DMS 273 treated with DMSO at 0.1 percent for 48 hours (cell line): ENCODE results near the gene JCAD.

Experiments
- DNase-seq: peaks from one replicate; lab custom pipeline; 2025; lab: John Stamatoyannopoulos, UW

JCAD gene

DNA sequence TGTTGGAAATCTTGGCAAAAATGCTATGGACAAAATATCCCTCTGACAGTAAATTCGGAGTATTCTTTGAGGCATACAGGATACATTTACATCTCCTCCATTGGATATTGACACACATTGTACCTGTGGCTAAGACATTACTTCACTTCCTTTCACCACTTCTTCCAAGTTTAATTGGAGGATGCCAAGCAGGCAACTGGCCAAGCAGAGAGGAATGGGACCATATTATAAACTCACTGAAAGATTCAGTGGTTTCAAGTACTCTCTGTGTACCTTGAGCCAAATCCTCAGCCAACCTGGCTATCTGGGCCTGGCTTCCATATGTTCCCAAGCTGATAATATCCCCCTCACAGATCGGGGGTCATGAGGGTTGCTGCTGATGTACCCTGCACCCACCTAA lies 14.7 kb upstream of the JCAD start:
- DNase-seq = no peak

DNA sequence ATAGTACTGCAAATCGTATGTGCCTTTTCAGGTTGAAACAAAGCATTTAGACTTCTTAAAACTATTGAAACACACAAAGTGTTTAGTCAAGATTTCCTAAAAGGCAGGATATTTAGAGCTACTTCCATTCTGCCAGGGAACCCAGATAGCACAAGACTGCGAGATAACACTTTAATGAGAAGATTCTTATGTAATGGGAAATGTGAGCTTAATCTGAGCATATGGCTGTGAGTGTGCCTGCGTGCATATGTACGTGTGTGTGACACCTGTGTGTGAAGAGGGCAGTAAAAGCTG lies 14.3 kb upstream of the JCAD start:
- DNase-seq = no peak

DNA sequence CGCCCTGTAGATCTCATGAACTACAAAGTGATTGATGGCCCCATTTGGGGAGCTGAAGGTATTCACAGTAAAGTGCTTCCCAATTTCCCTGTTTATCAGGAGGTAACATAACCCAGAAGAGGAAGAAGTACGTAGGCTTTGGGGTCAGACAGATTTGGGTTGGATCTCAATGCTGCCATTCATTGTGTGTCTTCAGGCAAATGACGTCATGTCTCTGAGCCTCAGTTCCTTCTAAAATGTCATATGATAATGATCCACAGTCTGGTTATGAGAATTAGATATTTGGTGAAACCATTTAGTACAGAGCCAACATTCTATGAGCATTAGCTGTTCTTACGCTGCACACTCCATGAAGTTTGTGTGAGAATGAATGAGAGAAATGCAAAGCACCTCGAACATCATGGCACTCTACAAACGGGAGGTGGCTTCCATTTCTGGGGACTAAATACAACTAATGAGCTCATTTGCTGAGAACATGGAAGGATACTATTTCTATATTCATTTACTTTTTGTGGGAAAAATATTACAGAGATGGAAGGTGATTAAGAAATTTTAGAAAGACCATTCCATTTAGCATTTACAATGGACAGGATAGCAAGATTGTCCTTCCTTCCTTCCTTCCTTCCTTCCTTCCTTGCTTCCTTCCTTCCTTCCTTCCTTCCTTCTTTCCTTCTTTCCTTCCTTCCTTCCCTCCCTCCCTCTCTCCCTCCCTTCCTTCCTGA lies 13.8 kb upstream of the JCAD start:
- no peak for DNase-seq

DNA sequence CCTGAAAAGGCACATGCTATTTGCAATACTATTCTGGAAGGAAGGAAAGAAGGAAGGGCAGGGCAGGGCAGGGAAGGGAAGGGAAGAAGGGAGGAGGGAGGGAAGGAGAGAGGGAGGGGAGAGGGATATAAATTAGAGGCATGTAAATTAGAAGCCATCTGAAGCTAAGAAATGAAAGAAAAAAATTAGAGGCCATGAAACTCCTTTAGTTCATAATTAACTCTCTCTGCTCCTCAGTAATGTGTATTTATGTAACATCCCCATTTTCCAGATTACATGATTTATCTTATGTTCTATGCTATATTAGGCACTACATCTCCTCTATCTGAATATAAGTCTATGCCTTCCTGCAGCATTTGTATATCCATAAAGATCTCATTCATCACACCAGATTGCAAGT lies 12.7 kb upstream of the JCAD start:
- no peak for DNase-seq

DNA sequence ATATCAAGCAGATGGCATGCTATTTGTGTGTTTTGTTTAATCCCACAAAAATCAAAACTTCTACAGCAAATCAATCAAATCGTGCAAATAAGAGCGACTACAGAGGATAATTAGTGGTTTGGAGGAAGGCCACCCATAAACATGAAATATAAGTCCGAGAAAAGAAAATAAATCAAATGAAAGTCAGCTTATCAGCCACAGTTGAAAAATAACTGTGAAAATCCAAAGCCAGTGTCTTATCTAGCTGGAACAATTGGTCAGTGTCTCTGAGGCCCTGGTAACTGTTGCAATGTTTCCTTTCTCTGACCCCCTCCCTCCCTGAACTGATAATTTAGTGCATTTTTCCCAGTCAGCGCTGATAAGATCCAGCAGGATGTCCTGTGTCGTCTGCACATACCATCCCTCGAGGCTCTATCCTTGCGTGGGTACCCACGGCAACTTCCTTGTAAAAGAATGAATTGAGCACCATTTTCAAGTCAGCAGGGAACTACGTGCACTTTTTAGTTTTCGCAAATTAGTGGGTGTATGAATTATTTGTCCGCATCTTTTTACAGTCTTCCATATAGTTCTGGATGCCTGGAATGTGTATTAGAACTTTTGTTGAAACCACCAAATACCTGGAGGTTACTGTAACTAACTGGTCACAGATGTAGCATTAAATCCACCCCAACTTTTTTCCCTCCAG lies 10.8 kb upstream of the JCAD start:
- DNase-seq = no peak

DNA sequence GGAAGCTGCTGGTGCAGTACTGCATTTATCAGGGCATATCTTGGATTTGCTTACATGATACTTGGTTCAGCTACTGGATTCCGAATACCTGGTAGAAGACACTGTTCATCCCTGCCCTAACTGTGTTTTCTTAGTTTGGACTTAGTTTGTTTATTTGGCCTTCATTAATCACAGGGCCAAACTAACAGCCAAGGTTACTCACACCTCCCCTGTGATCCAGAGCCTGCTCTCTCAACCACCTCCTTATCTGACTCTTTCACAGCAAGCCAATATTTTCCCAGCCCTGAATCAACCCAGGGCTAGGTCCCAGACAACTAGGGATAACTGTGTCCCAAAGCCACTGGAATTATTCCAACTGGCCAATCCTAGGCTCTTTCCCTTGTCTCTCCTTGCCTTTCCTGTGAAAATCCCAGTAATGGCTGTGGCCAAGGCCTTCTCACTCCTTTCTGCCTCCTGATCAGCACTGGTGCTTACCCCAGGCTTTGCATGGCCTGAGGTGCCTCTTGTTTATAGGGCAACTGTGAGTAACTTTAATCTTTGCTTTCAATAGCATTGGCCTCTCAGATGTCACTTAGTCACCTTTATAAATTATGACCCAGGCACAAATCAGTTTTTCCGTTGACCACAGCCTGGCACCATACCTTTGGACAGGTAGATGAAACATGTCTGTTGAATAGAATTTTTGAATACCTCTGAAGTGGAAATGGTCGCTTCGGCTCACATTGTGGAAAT lies 9.3 kb upstream of the JCAD start:
- DNase-seq = no peak

DNA sequence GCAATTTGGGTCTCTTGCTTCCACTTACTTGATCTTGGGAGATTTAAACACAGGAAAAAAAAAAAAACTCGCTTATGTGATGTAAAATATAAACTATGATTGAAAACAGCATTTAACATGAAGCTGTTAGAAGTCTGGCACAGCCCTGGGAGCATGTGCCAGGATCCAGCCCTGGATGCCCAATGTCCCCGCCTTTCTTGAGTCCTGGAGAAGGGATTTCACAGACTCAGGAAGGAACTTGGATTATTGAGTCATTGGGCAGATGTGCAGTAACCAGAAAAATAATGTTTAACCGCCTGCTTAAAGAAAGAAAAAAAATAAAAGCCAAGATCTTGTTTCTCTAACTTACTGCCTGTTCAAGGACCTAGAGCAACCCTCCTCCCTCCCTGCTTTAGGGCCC lies 3.7 kb upstream of the JCAD start:
- no peak for DNase-seq

DNA sequence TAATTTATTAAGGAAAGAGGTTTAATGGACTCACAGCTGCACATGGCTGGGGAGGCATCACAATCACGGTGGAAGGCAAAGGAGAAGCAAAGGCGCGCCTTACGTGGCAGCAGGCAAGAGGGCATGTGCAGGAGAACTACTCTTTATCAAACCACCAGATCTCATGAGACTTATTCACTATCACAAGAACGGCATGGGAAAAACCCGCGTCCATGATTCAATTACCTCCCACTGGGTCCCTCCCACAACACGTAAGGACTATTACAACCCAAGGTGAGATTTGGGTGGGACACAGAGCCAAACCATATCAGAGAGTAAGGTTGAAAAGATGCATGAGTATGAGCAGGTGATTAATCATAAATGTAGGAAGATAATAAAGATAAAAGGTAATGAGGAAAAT lies 3.2 kb upstream of the JCAD start:
- DNase-seq = no peak

DNA sequence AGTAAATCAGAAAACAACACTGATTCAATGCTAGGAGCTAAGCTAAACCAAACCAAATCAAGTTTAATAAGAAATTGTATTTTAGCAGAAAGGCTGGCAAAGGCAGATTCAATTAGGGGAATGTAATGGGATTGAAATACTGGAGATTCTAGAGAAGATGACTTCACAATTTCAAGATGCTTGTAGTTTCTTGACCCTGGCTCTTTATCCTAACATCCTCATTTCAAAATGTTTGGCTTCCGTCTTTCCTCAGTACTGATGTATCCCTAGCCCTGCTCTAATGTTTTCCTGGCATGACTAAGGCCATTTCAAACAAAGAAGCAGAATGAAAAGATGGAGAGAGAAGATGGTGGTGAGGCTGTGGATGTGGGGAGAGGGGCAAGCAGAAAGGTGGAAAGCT lies 2.7 kb upstream of the JCAD start:
- no peak for DNase-seq

DNA sequence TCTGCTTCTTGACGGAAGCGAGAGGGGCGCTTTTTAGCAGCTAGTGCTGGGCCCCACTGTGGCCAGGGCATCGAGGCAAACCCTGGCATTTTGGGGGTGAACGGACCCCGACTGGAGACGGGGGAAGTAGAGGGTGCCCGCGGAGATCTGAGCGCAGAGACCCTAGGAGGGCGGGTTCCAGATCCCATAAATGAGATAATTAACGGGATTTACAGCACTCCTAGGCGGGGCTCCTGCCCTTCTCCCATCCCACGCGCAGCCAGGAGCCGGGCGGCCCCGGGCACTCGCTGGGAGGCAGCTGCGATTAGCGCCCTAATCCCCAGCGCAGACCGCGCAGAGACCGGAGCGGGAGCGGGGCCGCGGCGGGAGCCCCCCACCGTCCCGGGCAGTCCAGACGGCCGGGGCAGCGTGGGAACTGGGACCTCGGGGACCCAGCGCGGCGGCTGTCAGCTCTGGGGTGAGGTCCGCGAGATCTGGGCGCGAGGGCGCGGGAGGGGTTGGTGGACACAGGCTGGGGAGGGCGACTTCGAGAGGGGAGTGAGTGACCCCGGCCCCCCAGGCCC lies 735 bp downstream of the JCAD start:
- DNase-seq = no peak

DNA sequence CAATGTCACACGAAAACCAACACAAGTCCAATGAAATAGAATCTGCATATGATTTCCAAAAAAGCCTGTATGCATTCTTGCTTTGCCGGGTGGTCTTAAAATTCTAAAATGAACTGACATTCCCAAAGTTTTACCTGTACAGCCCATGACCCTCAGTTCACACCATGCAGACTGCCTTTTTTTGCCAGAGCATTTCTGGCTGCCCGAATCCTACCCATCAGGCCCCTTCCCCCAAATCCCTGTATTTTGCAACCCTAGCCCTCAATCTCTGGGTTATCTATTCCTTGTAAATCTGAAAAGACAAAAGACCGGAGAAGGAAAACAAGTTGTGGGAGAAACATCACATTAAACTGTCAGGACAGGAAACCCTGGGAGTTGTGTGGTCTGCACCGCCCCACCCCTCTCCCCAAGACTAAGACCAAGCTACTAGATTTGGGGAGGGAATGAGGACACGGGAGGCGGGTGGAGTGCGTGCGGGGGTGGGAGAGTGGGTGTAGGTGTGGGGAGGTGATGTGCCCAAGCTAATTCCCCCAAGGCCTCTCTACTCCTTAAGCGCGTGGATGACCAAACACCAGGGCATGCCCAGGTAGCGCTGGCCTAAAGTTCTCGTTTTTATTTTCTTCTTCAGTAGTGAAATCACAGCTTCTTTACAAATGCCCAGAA lies 1.4 kb downstream of the JCAD start:
- no peak for DNase-seq

DNA sequence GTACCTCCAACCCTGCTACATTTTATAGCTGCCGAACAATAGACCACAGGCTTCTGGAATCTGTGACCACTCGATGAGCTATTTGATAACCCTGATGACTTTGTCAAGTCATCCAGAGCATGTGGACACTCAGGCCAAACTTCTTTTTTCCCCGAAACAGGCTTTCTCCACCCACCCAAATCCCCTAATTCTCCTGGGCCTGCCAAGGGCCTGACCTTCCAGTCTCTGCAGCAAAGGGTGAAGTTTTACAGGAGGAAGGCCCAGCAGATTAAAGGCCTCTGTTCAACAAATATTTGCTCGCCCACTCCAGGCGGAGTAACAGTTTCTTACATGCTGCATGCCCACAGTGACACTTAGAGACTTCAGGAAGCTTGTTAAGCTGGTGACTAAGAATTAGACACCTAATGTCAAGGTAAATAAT lies 2.0 kb downstream of the JCAD start:
- no peak for DNase-seq

DNA sequence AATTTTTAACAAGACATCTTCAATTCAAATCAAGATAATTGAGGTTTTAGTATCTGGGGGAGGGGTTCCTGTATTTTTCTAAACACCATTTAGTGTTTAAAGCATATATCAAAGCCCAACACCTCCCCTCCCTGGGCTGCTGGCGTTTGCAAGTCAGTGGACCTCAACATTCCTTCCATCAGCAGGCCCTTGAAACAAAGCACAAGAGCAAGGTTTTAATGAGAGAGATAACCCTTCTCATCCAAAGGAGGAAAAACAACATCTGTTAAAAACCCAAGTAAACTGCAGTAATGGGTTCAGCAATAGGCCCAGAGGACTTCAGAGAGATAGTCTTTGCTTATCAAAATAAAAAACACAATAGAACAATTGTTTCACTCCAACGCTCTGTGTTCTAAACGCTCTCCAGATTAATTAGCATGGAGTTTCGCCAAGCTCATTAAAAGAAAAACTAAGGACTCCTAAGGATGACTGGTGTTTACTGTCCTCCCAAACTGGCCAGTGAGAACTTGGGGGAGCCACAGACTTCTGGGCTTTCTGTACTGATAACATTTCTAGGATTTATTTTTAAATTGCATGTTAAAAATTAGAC lies 2.5 kb downstream of the JCAD start:
- DNase-seq = no peak

DNA sequence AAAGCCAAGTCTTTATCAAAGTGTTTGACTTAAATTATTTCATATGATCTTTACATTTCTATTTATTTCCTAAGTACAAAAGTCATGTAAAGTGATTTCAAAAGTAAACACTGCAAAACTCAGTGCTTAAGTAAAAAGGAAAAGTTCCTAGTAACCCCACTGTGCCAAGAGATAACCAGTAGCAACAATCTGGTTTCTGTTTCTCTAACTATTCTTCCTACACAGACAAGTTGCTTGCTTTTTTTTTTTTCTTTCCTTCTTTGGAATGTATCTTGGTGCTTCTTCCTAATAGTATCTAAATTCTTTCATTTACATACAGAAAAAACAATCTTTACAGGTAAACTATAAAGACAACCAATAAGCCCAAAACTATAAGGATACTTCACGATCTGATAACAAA lies 3.1 kb downstream of the JCAD start:
- no peak for DNase-seq

DNA sequence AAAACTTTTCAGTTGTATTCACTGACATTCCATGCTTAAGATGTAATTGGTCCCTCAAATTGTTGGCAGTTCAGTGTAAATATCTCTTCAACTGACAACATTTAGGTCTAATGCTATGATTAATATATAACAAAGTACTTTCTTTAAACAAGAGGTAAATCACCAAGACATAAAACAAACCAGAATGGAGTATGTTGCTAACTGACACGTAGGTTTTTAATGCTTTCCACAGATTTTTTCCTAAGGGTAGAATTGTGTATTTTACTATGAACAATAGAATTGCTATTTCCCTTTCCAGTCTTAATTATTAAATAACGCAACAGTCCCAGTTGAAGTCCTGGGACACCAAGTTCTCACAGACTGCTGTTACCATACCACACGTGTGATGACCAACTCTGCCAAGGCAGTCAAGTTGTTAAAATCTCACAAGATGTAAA lies 4.1 kb downstream of the JCAD start:
- no peak for DNase-seq

DNA sequence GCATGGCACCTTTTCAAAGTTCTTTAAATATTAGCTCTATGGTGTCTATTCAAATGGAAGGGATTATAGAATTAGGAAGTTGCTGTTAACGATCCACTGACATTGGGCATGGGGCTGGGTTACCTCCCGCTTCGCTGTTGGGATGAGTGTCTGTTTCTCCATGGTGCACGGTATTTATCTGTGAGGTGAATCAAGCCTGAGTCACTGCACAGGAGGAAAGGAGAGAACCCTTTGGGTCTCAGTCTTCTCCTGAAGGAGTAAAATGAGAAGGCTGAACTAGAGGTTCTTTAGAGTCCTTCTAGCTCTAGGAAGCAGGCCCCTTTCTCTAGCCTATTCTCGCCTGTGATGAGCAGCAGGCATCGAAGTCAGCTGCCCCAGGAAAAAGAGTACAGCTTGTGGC lies 7.3 kb downstream of the JCAD start:
- no peak for DNase-seq

DNA sequence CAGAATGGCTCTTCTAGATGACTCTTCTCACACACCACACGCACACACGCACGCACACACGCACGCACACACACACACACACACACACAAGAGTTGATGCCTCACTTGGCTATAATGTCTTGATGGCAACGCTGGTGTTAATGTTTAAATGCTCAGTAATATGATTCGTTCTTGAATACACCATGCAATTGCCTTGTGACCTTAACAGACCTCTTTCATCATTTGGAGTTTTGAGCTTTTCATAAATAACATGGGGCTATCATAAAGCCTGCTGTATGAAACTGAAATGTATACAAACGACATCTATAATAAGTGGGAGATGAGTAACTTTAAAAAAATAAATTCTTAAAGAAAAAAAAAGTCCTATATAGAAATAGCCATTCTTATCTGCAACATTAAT lies 8.2 kb downstream of the JCAD start:
- no peak for DNase-seq

DNA sequence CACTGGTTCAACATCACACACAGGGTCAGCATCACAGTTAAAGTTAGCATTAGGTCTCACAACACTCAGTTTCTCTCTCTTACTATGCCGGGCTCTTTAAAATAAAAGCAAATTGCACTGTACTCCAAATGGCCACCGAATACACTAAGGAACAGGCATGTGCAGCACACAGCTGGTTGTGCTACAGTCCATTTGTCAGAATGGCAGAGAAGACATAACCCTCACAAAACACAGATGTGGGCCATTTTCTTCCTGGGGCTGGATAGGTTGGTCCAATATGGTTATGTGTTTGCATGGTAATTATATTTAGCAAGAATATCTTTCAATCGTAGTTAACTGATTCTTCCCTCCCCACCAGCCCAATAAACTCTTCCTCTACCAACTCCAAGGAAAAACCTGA lies 9.0 kb downstream of the JCAD start:
- DNase-seq = no peak

DNA sequence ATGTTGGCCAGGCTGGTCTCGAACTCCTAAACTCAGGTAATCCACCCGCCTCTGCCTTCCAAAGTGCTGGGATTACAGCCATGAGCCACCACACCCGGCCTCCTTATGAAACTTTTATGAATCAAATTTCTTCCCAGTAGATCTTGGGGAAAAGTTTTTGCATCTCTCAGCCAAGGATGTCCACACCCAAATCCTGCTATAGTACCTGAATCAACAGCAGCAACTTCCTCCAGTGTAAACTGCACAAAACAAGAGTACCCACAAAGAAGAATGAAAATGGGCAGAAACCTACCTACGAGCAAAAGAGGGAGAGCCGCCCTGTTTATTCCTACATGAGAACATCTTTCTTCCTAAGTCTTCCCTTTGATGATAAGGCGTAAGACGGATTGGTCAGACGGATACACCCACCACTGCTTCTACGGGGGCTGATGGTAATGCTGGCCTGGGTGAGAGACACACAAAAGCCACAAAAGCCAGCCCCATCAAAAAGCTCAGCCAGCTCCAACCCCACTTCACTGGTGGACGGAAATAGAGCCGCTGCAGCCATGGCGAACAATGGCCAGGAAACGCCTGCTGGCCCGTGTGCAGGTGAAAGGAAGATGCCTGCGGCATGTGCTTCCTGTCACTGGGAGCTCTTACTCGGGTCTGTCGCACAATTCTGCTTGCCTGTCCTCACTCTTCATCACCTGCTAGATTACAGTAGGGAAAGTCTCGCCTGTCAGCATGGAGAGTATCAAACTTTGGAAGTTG lies 10.4 kb downstream of the JCAD start:
- no peak for DNase-seq

DNA sequence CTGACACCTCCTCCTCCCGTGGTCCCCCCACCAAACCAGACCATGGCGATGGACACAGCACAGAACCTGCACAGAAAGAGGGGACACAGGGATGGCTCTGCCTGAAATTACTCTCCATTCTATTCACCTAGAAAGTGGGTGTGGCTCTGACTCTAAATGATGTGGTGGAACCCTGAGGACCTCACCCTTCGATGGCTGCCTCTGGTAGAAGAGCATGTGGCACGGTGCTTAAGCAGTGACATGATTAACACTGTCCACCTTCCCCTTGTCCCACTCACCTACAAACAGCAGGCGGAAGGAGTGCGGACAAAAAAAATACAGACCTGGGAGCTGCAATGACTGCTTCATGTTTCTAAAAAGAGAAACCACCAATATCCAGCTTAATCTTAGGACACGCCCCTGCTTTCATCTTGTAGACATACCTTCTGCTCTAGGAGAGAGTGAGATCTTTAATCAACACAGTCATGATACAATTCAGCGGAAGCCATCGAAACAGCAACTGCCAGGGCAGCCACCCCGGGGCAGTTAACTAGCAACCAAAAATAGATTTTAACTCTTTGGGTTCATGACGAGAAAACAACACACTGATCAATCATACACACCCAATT lies 11.4 kb downstream of the JCAD start:
- DNase-seq = no peak

DNA sequence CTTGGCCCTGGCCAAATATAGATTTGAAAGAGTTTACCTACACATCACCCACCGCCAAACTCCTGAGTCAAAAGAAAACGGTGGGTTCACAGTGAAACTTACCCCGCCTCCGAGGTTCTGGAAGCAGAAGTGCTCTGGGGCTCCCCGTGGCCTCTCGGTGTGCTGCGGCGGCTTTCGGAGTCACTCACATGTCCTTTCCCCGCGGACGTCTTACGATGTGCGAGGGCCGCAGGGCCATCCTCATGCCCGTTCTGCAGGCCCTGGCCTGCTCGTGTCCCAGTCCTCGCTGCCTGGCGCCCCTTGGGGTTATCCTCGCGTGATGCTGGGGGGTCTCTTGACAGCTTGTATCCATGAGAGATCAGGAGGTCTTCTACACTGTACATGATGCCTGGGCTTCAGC lies 12.0 kb downstream of the JCAD start:
- DNase-seq = no peak
